Measurements from ENCODE around the gene RRP36. TPM values are rescaled to one million over a fixed set of nuclear protein-coding genes. Genes with fewer than 3 reads are reported as not detected.

RRP36 gene
- total and polyA plus RNA-seq, 9 of the 15 experiments (the other 6 are each of a cell fraction or from before 2014, with no cell fraction given), result 27.6 to 150 (median 114) TPM

GRCh38 chr6:43013843-43014433, 7.5 kb upstream of the RRP36 start, which contains the start of the genes KLHDC3 and MEA1 (continued):
- TF ChIP-seq GMEB1 (CRISPR knock-in tag; IDR thresholded peaks at IDR 0.05), result peak; percentile 85
- TF ChIP-seq BHLHE40 (IDR thresholded peaks at IDR 0.05; ENCODE audit: low read length), result peak; percentile 100
- peak; percentile 95 to 96 for TF ChIP-seq NRF1 (conservative IDR thresholded peaks at IDR 0.05 in 1 of 2, IDR thresholded peaks at IDR 0.05 in 1 of 2)
- TF ChIP-seq CHCHD3 (CRISPR knock-in tag; IDR thresholded peaks at IDR 0.05), result no peak
- TF ChIP-seq NFRKB (IDR thresholded peaks at IDR 0.05; ENCODE audit: low read depth), result no peak
- peak; percentile 39; the same call in 1 of the 2 replicates for TF ChIP-seq HMBOX1 (IDR thresholded peaks at IDR 0.05)
- no peak for TF ChIP-seq ZEB2 (IDR thresholded peaks at IDR 0.05)
- no peak for TF ChIP-seq ZBTB34 (CRISPR knock-in tag; IDR thresholded peaks at IDR 0.05)
- no peak for TF ChIP-seq TGIF2 (CRISPR knock-in tag; IDR thresholded peaks at IDR 0.05)
- TF ChIP-seq FOXJ2 (tag; IDR thresholded peaks at IDR 0.05), result peak; percentile 55; the same call in 1 of the 2 replicates
- no peak for TF ChIP-seq TARDBP (IDR thresholded peaks at IDR 0.05)
- TF ChIP-seq TEAD1 (CRISPR knock-in tag; IDR thresholded peaks at IDR 0.05), result peak in 1 of 2 experiments; percentile 87; a peak in 2 of 4 replicates
- TF ChIP-seq MYC (IDR thresholded peaks at IDR 0.05; ENCODE audit: low read depth, low read length), result peak; percentile 95
- TF ChIP-seq MYC (CRISPR knock-in tag; IDR thresholded peaks at IDR 0.05; ENCODE audit: borderline replicate concordance, low read depth), result no peak
- TF ChIP-seq BDP1 (IDR thresholded peaks at IDR 0.05; ENCODE audit: insufficient read depth, insufficient read length), result no peak
- TF ChIP-seq ZNF282 (CRISPR knock-in tag; IDR thresholded peaks at IDR 0.05), result no peak
- TF ChIP-seq ZNF695 (CRISPR knock-in tag; IDR thresholded peaks at IDR 0.05), result no peak
- TF ChIP-seq CGGBP1 (CRISPR knock-in tag; IDR thresholded peaks at IDR 0.05), result no peak
- peak; percentile 97 for TF ChIP-seq SP1 (CRISPR knock-in tag; IDR thresholded peaks at IDR 0.05)
- TF ChIP-seq ZFP36 (IDR thresholded peaks at IDR 0.05; ENCODE audit: low read depth, low read length, partially characterized antibody), result peak; percentile 24
- TF ChIP-seq ETV5 (CRISPR knock-in tag; IDR thresholded peaks at IDR 0.05; ENCODE audit: low read depth), result peak; percentile 83
- peak; percentile 35; the same call in 1 of the 2 replicates for TF ChIP-seq TEAD4 (IDR thresholded peaks at IDR 0.05; ENCODE audit: low read length)
- TF ChIP-seq TEAD4 (CRISPR knock-in tag; IDR thresholded peaks at IDR 0.05; ENCODE audit: borderline replicate concordance), result no peak
- no peak for TF ChIP-seq ZNF224 (CRISPR knock-in tag; IDR thresholded peaks at IDR 0.05)
- no peak for TF ChIP-seq CC2D1A (IDR thresholded peaks at IDR 0.05)
- TF ChIP-seq POLR2AphosphoS5 (IDR thresholded peaks at IDR 0.05; ENCODE audit: control insufficient read depth, insufficient read depth, low read depth, low read length), result peak; percentile 71; the same call in 1 of the 2 replicates

All from K562 (cell line).